ENCODE measurements around the gene ABCC2. TPM values are rescaled to one million over a fixed set of nuclear protein-coding genes. Genes with fewer than 3 reads are reported as not detected.

ABCC2 gene
- total RNA-seq, 4 donors from 2014 or later, result 9.9 to 156 (median 64.6) TPM

- DNase-seq, result no peak
- TF ChIP-seq CTCF (IDR thresholded peaks at IDR 0.05) (no peak), POLR2A (IDR thresholded peaks at IDR 0.05) (no peak)
Observed at GRCh38 chr10:99841746-99842145, 59.3 kb downstream of the ABCC2 start.

GRCh38 chr10:99843310-99843709 is 60.9 kb downstream of the ABCC2 start:
- TF ChIP-seq CTCF (IDR thresholded peaks at IDR 0.05), result no peak
- TF ChIP-seq POLR2A (IDR thresholded peaks at IDR 0.05), result no peak
- no peaks in the 10 kb centered on the region for H3K27me3 ChIP-seq
- no peaks in the 10 kb centered on the region for H3K4me1 ChIP-seq
- H3K27ac ChIP-seq, result no peak overlapping the region
- peaks cover 0 to 3% (median 0%) of the 10 kb centered on the region in 3 donors for H3K36me3 ChIP-seq
- no peaks in the 10 kb centered on the region for H3K9me3 ChIP-seq
- H3K4me3 ChIP-seq, result no peak overlapping the region
- DNase-seq, result no peak

More at GRCh38 chr10:99841746-99842145, 59.3 kb downstream of the ABCC2 start:
- Histone ChIP-seq H3K4me1 (no peaks in the 10 kb centered on the region), H3K27ac (no peak overlapping the region), H3K4me3 (no peak overlapping the region), H3K36me3 (peaks cover 0 to 3% (median 0%) of the 10 kb centered on the region in 3 donors), H3K27me3 (no peaks in the 10 kb centered on the region), H3K9me3 (no peaks in the 10 kb centered on the region)

DNA sequence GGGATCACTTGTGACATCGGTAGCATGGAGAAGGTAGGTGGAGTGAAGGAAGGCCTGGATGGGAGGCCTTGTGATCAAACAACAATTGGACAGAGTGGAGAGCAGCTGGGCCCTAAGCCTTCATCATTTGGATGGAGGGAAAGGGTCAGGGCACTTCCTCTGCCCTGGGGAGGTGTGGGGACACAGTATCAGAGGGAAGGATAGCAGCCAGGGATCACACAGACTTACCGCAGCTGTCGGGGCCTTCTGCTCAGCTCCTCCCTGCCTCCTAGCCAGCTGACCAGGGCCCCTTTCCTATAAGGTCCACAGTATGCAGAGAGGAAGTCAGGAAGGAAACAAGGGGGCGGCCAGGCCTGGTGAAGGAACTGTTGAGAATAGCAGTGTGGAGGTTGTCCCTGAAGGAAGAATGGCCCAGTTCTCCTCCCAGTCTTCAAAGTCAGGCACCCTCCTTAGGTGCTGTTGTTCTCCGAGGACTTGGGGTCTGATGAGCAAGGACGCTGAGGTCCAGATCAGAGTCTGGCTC is 62.1 kb downstream of the ABCC2 start:
- Histone ChIP-seq H3K9me3 (no peaks in the 10 kb centered on the region), H3K36me3 (peaks cover 0 to 3% (median 0%) of the 10 kb centered on the region in 3 donors), H3K4me3 (no peak overlapping the region), H3K27ac (no peak overlapping the region), H3K4me1 (peaks cover 0 to 3% (median 0%) of the 10 kb centered on the region in 4 donors), H3K27me3 (no peaks in the 10 kb centered on the region)
- TF ChIP-seq POLR2A (IDR thresholded peaks at IDR 0.05), result no peak
- no peak for DNase-seq

DNA sequence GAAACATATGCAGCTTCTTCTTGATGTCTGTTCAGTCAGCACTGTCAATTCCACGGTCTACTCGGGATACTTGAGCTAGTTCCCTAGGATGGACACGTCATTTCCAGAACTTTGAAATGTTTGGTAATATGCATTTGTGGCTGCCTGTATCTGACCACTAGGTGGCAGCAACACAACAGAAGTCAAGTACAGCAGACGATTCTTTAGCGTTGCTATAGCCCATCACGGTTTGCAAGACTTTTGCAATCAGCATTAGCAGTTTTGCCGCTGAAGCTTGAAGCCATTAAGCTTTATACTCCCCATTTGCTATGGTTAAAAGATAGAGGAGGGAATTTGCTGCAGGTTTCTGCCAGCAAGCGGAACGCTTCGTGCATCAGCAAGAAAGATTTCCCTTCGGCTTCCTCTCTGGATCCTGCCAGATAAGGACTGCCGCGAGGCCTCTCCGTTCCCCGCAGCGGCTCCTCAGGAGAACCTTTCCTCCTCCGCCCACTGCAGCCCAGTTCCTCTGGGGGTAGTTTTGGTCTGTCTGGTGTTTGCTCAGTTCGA is 63.5 kb downstream of the ABCC2 start:
- Histone ChIP-seq H3K4me1 (peaks cover 0 to 12% (median 0%) of the 10 kb centered on the region in 4 donors), H3K36me3 (peaks cover 0 to 3% (median 0%) of the 10 kb centered on the region in 3 donors), H3K9me3 (no peaks in the 10 kb centered on the region), H3K4me3 (peak overlapping the region in 2 of 4 donors; percentile 10 to 32), H3K27me3 (no peaks in the 10 kb centered on the region), H3K27ac (no peak overlapping the region)
- DNase-seq, result peak; percentile 55 to 92 (median 75)
- TF ChIP-seq CTCF (IDR thresholded peaks at IDR 0.05) (peak; percentile 89 to 99 (median 96)), POLR2A (IDR thresholded peaks at IDR 0.05) (no peak)

GRCh38 chr10:99849057-99849456 is 66.6 kb downstream of the ABCC2 start:
- H3K4me1 ChIP-seq, result peaks cover 0 to 12% (median 0%) of the 10 kb centered on the region in 4 donors
- no peak overlapping the region for H3K4me3 ChIP-seq
- peaks cover 0 to 5% (median 0%) of the 10 kb centered on the region in 3 donors for H3K36me3 ChIP-seq
- no peaks in the 10 kb centered on the region for H3K27me3 ChIP-seq
- no peaks in the 10 kb centered on the region for H3K9me3 ChIP-seq
- no peak for DNase-seq
- no peak overlapping the region for H3K27ac ChIP-seq
- no peak for TF ChIP-seq CTCF (IDR thresholded peaks at IDR 0.05)
- no peak for TF ChIP-seq POLR2A (IDR thresholded peaks at IDR 0.05)

DNA sequence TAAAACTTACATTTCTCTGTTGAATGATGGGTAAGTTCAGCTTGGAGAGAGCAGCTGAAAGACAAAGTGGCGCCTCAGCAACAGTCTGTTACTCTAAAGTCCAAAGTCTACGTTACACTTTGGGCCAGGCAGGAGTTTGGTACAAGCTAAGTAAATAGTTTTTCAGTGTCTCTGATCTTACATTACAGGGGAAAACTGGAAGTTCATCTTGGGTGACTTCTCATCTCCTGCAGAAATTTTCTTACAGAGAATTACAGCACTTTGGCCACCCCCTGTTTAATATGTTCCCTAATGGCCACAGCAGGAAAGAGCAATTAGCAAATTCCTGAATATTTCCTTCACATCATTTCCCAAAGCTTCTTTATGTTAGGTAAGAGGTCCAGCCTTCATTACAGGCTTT is 67.1 kb downstream of the ABCC2 start:
- H3K4me3 ChIP-seq, result no peak overlapping the region
- no peaks in the 10 kb centered on the region for H3K27me3 ChIP-seq
- H3K9me3 ChIP-seq, result no peaks in the 10 kb centered on the region
- H3K4me1 ChIP-seq, result peaks cover 0 to 12% (median 0%) of the 10 kb centered on the region in 4 donors
- DNase-seq, result no peak
- no peak overlapping the region for H3K27ac ChIP-seq
- TF ChIP-seq POLR2A (IDR thresholded peaks at IDR 0.05) (no peak), CTCF (IDR thresholded peaks at IDR 0.05) (no peak)
- peaks cover 0 to 5% (median 0%) of the 10 kb centered on the region in 3 donors for H3K36me3 ChIP-seq
